SH-SY5Y (cell line): ENCODE results near the gene RHOC.

Experiments
- GATA2 ChIP-seq: IDR thresholded peaks from 2 replicates; pipeline ENCODE4 v1.6.1; 2011; ENCODE audit warnings: mild to moderate bottlenecking, low read depth, low read length
- GATA3 ChIP-seq: IDR thresholded peaks from 2 replicates; pipeline ENCODE4 v1.6.1; 2011; ENCODE audit warnings: low read depth, mild to moderate bottlenecking, low read length, moderate library complexity

DNA sequence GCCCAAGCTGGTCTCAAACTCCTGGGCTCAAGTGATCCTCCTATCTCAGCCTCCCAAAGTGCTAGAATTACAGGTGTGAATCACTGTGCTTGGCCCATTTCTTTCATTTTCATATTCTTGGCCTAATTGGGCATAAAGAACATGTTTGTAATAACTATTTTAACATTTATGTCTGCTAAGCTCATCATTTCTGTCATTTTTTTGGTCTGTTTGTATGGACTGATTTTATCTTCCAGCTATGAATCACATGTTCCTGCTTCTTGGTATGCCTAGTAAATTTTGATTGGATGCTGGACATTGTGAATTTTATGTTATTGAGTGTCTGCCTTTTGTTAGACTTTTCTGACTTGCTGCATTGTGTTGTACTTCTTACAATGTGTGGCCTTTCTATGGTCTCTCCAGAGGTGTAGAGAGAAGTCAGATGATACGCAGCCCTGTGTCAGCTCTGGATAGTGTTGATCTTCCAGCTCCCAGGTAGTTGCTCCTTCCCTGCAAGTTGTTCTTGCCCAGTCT is 47.2 kb upstream of the RHOC start:
- TF ChIP-seq GATA3 (no peak), GATA2 (no peak)
